Stomach smooth muscle (tissue), 2 donors: ENCODE results near the gene REXO4.

Experiments used
- H3K27ac ChIP-seq: one replicate; pipeline ENCODE4 v1.7.0; 2013; ENCODE audit warnings: mild to moderate bottlenecking, low read length, inconsistent platforms
- H3K27me3 ChIP-seq, 2 donors: one replicate each; pipeline ENCODE4 v1.7.0; 2013; ENCODE audit warnings: low read length in 2 of 2; ENCODE audit not compliant: insufficient read depth in 2 of 2, control insufficient read depth in 1 of 2
- H3K36me3 ChIP-seq, 2 donors: one replicate each; pipeline ENCODE4 v1.7.0; 2013; ENCODE audit warnings: low read length in 2 of 2; ENCODE audit not compliant: control insufficient read depth in 2 of 2, insufficient read depth in 2 of 2
- H3K4me1 ChIP-seq: one replicate; pipeline ENCODE4 v1.7.0; 2013; ENCODE audit warnings: low read length; ENCODE audit not compliant: control insufficient read depth, insufficient read depth
- H3K4me3 ChIP-seq, 2 donors: one replicate each; pipeline ENCODE4 v1.7.0; 2013; ENCODE audit warnings: low read length in 2 of 2
- H3K9ac ChIP-seq, 2 donors: one replicate each; pipeline ENCODE4 v1.7.0; 2013; ENCODE audit warnings: low read length in 2 of 2, mild to moderate bottlenecking in 1 of 2
- H3K9me3 ChIP-seq, 2 donors: one replicate each; pipeline ENCODE4 v1.7.0; 2013; ENCODE audit warnings: low read length in 2 of 2; ENCODE audit not compliant: control insufficient read depth in 2 of 2
- donor health status: healthy.
- donor health status: Pancreatic carcinoma.

The REXO4 gene

GRCh38 chr9:133429641-133430161, 11.9 kb upstream of the REXO4 start:
- Histone ChIP-seq H3K9me3 (no peaks in the 10 kb centered on the region), H3K4me1 (peaks cover 3% of the 10 kb centered on the region), H3K36me3 (no peaks in the 10 kb centered on the region), H3K9ac (no peak overlapping the region), H3K27ac (no peak overlapping the region), H3K27me3 (peaks cover 15 to 29% of the 10 kb centered on the region in 2 donors), H3K4me3 (no peak overlapping the region)

- Histone ChIP-seq H3K27ac (no peak overlapping the region), H3K4me1 (peaks cover 3% of the 10 kb centered on the region), H3K27me3 (peaks cover 15 to 29% of the 10 kb centered on the region in 2 donors), H3K9ac (no peak overlapping the region), H3K4me3 (no peak overlapping the region), H3K36me3 (no peaks in the 10 kb centered on the region), H3K9me3 (no peaks in the 10 kb centered on the region)
These were observed 11.4 kb upstream of the REXO4 start for GRCh38 chr9:133429214-133429613.

GRCh38 chr9:133428617-133429101, 10.8 kb upstream of the REXO4 start:
- Histone ChIP-seq H3K4me3 (no peak overlapping the region), H3K27me3 (peaks cover 15 to 32% of the 10 kb centered on the region in 2 donors), H3K36me3 (no peaks in the 10 kb centered on the region), H3K9ac (no peak overlapping the region), H3K9me3 (no peaks in the 10 kb centered on the region), H3K27ac (no peak overlapping the region), H3K4me1 (peaks cover 3% of the 10 kb centered on the region)

DNA sequence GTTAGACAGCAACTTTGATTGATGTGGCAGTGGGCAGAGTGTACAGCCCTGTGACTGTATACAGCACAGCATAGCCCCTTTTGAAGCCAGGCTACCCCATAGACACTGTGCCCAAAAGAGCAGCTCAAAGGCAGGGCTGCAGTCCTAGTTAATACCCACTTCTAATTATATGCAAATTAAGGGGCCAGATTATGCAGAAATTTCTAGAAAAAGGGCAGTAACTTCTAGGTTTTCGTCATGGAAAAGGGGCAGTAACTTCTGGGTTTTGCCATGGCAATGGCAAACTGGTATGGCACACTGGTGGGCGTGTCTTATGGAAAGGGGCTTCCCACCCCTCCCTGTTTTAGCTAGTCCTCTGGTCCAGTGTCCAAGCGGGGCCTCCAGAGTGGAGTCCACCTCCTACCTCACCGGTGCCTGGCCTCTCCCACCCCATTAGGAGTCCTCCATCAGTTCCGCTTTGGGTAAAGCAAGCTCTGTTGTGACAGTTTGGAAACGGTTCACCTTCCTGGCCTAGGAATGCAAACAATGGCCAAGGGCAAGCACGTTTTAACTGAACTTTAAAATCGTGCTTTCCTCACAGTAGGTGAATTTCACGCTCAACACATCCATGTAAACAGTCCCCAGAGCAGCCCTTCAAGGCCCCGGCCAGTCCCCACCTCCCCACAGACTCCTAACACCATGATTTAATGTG, 10.0 kb upstream of the REXO4 start:
- Histone ChIP-seq H3K4me3 (no peak overlapping the region), H3K4me1 (peaks cover 3% of the 10 kb centered on the region), H3K36me3 (no peaks in the 10 kb centered on the region), H3K9me3 (no peaks in the 10 kb centered on the region), H3K9ac (no peak overlapping the region), H3K27ac (no peak overlapping the region), H3K27me3 (peaks cover 15 to 32% of the 10 kb centered on the region in 2 donors)

DNA sequence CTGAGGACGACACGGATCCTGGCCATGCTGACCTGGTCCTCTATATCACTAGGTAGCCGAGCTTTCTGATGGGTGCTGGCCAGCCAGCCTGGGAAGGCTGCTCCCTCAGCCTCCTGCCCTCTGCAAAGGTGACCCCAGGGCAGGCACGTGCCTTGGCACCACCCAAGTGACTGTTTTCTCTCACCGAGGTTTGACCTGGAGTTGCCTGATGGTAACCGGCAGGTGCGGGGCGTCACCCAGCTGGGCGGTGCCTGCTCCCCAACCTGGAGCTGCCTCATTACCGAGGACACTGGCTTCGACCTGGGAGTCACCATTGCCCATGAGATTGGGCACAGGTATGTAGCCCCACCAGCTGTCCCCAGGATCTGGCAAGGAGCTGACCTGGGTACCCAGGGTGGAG, 8.2 kb upstream of the REXO4 start:
- no peak overlapping the region for H3K27ac ChIP-seq
- H3K9ac ChIP-seq, result no peak overlapping the region
- peaks cover 3% of the 10 kb centered on the region for H3K4me1 ChIP-seq
- H3K9me3 ChIP-seq, result no peaks in the 10 kb centered on the region
- no peaks in the 10 kb centered on the region for H3K36me3 ChIP-seq
- H3K27me3 ChIP-seq, result peaks cover 15 to 32% of the 10 kb centered on the region in 2 donors
- no peak overlapping the region for H3K4me3 ChIP-seq

- H3K36me3 ChIP-seq, result no peaks in the 10 kb centered on the region
- no peak overlapping the region for H3K27ac ChIP-seq
- peaks cover 15 to 32% of the 10 kb centered on the region in 2 donors for H3K27me3 ChIP-seq
- peaks cover 3% of the 10 kb centered on the region for H3K4me1 ChIP-seq
- no peak overlapping the region for H3K9ac ChIP-seq
- H3K9me3 ChIP-seq, result no peaks in the 10 kb centered on the region
- H3K4me3 ChIP-seq, result no peak overlapping the region
These were observed 7.3 kb upstream of the REXO4 start for GRCh38 chr9:133425049-133425632.

DNA sequence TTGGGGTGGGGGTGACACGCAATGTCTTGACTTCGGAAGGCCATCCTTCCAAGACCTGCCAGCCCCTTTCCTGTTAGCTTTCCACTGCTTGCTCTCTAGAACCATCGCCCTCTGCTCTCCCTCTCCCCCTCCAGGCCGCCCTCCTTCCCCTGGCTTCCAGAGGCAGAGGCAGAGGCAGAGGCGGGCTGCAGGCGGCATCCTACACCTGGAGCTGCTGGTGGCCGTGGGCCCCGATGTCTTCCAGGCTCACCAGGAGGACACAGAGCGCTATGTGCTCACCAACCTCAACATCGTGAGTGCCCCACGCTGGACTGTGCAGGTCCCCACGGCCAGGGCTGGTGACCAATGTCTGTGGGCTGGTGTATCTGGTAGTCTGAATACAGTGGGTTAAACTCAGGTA, 6.4 kb upstream of the REXO4 start:
- Histone ChIP-seq H3K9ac (no peak overlapping the region), H3K27me3 (peaks cover 15 to 25% of the 10 kb centered on the region in 2 donors)

GRCh38 chr9:133423216-133423615, 5.4 kb upstream of the REXO4 start:
- Histone ChIP-seq H3K9me3 (no peaks in the 10 kb centered on the region), H3K27me3 (peaks cover 14 to 25% of the 10 kb centered on the region in 2 donors), H3K36me3 (no peaks in the 10 kb centered on the region), H3K27ac (no peak overlapping the region), H3K4me1 (peaks cover 3% of the 10 kb centered on the region), H3K9ac (no peak overlapping the region), H3K4me3 (no peak overlapping the region)

More for the DNA sequence above, 6.4 kb upstream of the REXO4 start:
- Histone ChIP-seq H3K36me3 (no peaks in the 10 kb centered on the region), H3K4me3 (no peak overlapping the region), H3K27ac (no peak overlapping the region), H3K4me1 (peaks cover 3% of the 10 kb centered on the region), H3K9me3 (no peaks in the 10 kb centered on the region)

- Histone ChIP-seq H3K4me1 (peaks cover 11% of the 10 kb centered on the region), H3K27ac (no peak within 1 kb of the TSS), H3K36me3 (no peaks in the 10 kb centered on the region), H3K4me3 (no peak within 1 kb of the TSS), H3K27me3 (peaks cover 5 to 15% of the 10 kb centered on the region in 2 donors), H3K9me3 (no peaks in the 10 kb centered on the region), H3K9ac (no peak within 1 kb of the TSS)
These were observed 4.1 kb upstream of the REXO4 start, which contains the start of gene ADAMTS13 for GRCh38 chr9:133421615-133422542. TSS of gene ADAMTS13 (plus strand) at chr9:133422367. CDS start at chr9:133422444, 77 bp downstream.

DNA sequence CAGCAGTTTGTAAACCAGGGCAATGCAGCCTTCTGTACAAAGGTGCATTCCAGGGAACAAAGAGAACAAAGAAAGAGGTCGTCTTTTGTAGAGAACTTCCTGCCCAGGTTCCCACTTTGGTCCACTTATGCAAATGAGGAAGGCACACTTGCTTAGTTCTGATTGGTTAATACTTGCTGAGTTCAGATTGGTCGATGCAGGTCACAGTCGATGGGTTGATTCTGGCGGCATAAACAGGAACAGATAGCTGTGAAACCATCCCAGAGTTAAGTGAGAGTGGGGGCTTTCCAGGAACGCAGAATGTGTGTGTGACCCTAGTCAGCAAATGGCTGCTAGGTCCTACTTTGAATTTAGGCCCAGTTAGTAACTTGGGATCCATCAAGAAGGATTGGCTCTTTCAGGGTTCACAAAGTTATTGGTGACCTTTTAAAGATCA, 2.6 kb upstream of the REXO4 start:
- no peak overlapping the region for H3K27ac ChIP-seq
- H3K4me1 ChIP-seq, result peaks cover 23% of the 10 kb centered on the region
- no peak overlapping the region for H3K9ac ChIP-seq
- H3K27me3 ChIP-seq, result peaks cover 0 to 7% of the 10 kb centered on the region in 2 donors
- H3K4me3 ChIP-seq, result no peak overlapping the region
- no peaks in the 10 kb centered on the region for H3K9me3 ChIP-seq
- H3K36me3 ChIP-seq, result no peaks in the 10 kb centered on the region
